ENCODE data around the gene CSHL1.

CSHL1 gene

GRCh38 chr17:63911041-63911635, at the start of gene CSHL1:
Gene CSHL1, minus strand, starts transcription at chr17:63911258. Its CDS starts 62 bp downstream, at chr17:63911196.
- DNase-seq (ENCODE audit: low spot score), result no peak

- no peak for DNase-seq (ENCODE audit: low spot score)
These were observed 49.4 kb upstream of the CSHL1 start for GRCh38 chr17:63960430-63960829.

- no peak for DNase-seq (ENCODE audit: low spot score)
These were observed 48.9 kb upstream of the CSHL1 start for GRCh38 chr17:63960006-63960405.

GRCh38 chr17:63956296-63956920, 45.4 kb upstream of the CSHL1 start:
- DNase-seq (ENCODE audit: low spot score), result peak; percentile 65

GRCh38 chr17:63955791-63956190, 44.7 kb upstream of the CSHL1 start:
- no peak for DNase-seq (ENCODE audit: low spot score)

GRCh38 chr17:63955232-63955631, 44.2 kb upstream of the CSHL1 start:
- DNase-seq (ENCODE audit: low spot score), result no peak

- DNase-seq (ENCODE audit: low spot score), result no peak
These were observed 43.5 kb upstream of the CSHL1 start for GRCh38 chr17:63954402-63955063.

GRCh38 chr17:63950940-63951907, 40.2 kb upstream of the CSHL1 start:
- no peak for DNase-seq (ENCODE audit: low spot score)

GRCh38 chr17:63949576-63950250, 38.7 kb upstream of the CSHL1 start:
- no peak for DNase-seq (ENCODE audit: low spot score)

- DNase-seq (ENCODE audit: low spot score), result no peak
These were observed 37.5 kb upstream of the CSHL1 start for GRCh38 chr17:63948521-63948920.

- DNase-seq (ENCODE audit: low spot score), result no peak
These were observed 36.8 kb upstream of the CSHL1 start for GRCh38 chr17:63947711-63948330.

GRCh38 chr17:63946440-63947363, 35.6 kb upstream of the CSHL1 start:
- peak; percentile 79 for DNase-seq (ENCODE audit: low spot score)

GRCh38 chr17:63945784-63946439, 34.9 kb upstream of the CSHL1 start:
- no peak for DNase-seq (ENCODE audit: low spot score)

- no peak for DNase-seq (ENCODE audit: low spot score)
These were observed 33.9 kb upstream of the CSHL1 start for GRCh38 chr17:63944736-63945499.

- DNase-seq (ENCODE audit: low spot score), result no peak
These were observed 32.7 kb upstream of the CSHL1 start for GRCh38 chr17:63943745-63944144.

GRCh38 chr17:63942309-63942985, 31.4 kb upstream of the CSHL1 start:
- no peak for DNase-seq (ENCODE audit: low spot score)

GRCh38 chr17:63941751-63942150, 30.7 kb upstream of the CSHL1 start:
- DNase-seq (ENCODE audit: low spot score), result no peak

GRCh38 chr17:63941162-63941561, 30.1 kb upstream of the CSHL1 start:
- DNase-seq (ENCODE audit: low spot score), result no peak

Measured in hepatic stellate cell (primary cell).